Measurements from ENCODE around the gene ADAT3. TPM values are rescaled to one million over a fixed set of nuclear protein-coding genes. Genes with fewer than 3 reads are reported as not detected.

Gene ADAT3
- total RNA-seq, 1 donor from 2014 or later, result 2.4 TPM

GRCh38 chr19:1901940-1902404, 3.2 kb upstream of the ADAT3 start:
- Histone ChIP-seq H3K4me1 (peaks cover 13% of the 10 kb centered on the region), H3K4me3 (no peak overlapping the region), H3F3A (ENCODE audit: low read depth) (peaks cover 23% of the 10 kb centered on the region), H2AFZ (replicated peaks) (no peak overlapping the region), H3K27me3 (no peaks in the 10 kb centered on the region), H3K79me2 (ENCODE audit: low read depth) (peaks cover 14% of the 10 kb centered on the region), H3K9ac (no peak overlapping the region), H3K4me2 (no peak overlapping the region), H3K9me3 (ENCODE audit: low read depth) (no peaks in the 10 kb centered on the region), H4K20me1 (ENCODE audit: low read depth) (peaks cover 12% of the 10 kb centered on the region), H3K27ac (no peak overlapping the region), H3K36me3 (no peaks in the 10 kb centered on the region)
- Mint-ChIP-seq H3K4me1 (peaks cover 29% of the 10 kb centered on the region), H3K36me3 (peaks cover 2% of the 10 kb centered on the region), H3K4me3 (no peak overlapping the region), H3K27me3 (ENCODE audit: insufficient read depth, low read depth) (peaks cover 3% of the 10 kb centered on the region), H3K9me3 (no peaks in the 10 kb centered on the region), H3K27ac (no peak overlapping the region)
- TF ChIP-seq CTCF (IDR thresholded peaks at IDR 0.05) (no peak), EZH2 (IDR thresholded peaks at IDR 0.05) (no peak), EZH2phosphoT487 (IDR thresholded peaks at IDR 0.05) (no peak)
- DNase-seq (ENCODE audit: low spot score), result no peak

GRCh38 chr19:1902923-1903322, 2.3 kb upstream of the ADAT3 start:
- H3K36me3 ChIP-seq, result no peaks in the 10 kb centered on the region
- H3K79me2 ChIP-seq (ENCODE audit: low read depth), result peaks cover 24% of the 10 kb centered on the region
- H3F3A ChIP-seq (ENCODE audit: low read depth), result peaks cover 23% of the 10 kb centered on the region
- Mint-ChIP-seq H3K27me3 (ENCODE audit: insufficient read depth, low read depth) (peaks cover 3% of the 10 kb centered on the region), H3K4me1 (peaks cover 23% of the 10 kb centered on the region), H3K4me3 (no peak overlapping the region), H3K36me3 (peaks cover 2% of the 10 kb centered on the region), H3K27ac (peak overlapping the region; percentile 79), H3K9me3 (no peaks in the 10 kb centered on the region)
- TF ChIP-seq CTCF (IDR thresholded peaks at IDR 0.05) (no peak), EZH2 (IDR thresholded peaks at IDR 0.05) (no peak)
- H3K9ac ChIP-seq, result no peak overlapping the region
- no peak overlapping the region for H3K27ac ChIP-seq
- no peaks in the 10 kb centered on the region for H3K27me3 ChIP-seq
- H3K4me3 ChIP-seq, result no peak overlapping the region
- H3K4me2 ChIP-seq, result no peak overlapping the region
- H3K9me3 ChIP-seq (ENCODE audit: low read depth), result no peaks in the 10 kb centered on the region
- H3K4me1 ChIP-seq, result peaks cover 13% of the 10 kb centered on the region
- H2AFZ ChIP-seq (replicated peaks), result no peak overlapping the region
- no peak for DNase-seq (ENCODE audit: low spot score)
- H4K20me1 ChIP-seq (ENCODE audit: low read depth), result peaks cover 21% of the 10 kb centered on the region

GRCh38 chr19:1904860-1905109, 414 bp upstream of the ADAT3 start:
- Histone ChIP-seq H3K4me3 (peak overlapping the region; percentile 20), H3F3A (ENCODE audit: low read depth) (peaks cover 23% of the 10 kb centered on the region), H3K79me2 (ENCODE audit: low read depth) (peaks cover 42% of the 10 kb centered on the region), H2AFZ (replicated peaks) (peak overlapping the region; percentile 86), H3K27me3 (no peaks in the 10 kb centered on the region), H3K36me3 (no peaks in the 10 kb centered on the region), H3K4me2 (peak overlapping the region; percentile 46), H4K20me1 (ENCODE audit: low read depth) (peaks cover 40% of the 10 kb centered on the region), H3K9ac (no peak overlapping the region), H3K27ac (no peak overlapping the region), H3K9me3 (ENCODE audit: low read depth) (no peaks in the 10 kb centered on the region), H3K4me1 (peaks cover 13% of the 10 kb centered on the region)
- Mint-ChIP-seq H3K4me1 (peaks cover 23% of the 10 kb centered on the region), H3K36me3 (peaks cover 2% of the 10 kb centered on the region), H3K9me3 (no peaks in the 10 kb centered on the region), H3K27ac (peak overlapping the region; percentile 99), H3K27me3 (ENCODE audit: insufficient read depth, low read depth) (peaks cover 4% of the 10 kb centered on the region), H3K4me3 (peak overlapping the region; percentile 82)
- DNase-seq (ENCODE audit: low spot score), result no peak
- TF ChIP-seq CTCF (IDR thresholded peaks at IDR 0.05) (no peak), EZH2phosphoT487 (IDR thresholded peaks at IDR 0.05) (no peak), EZH2 (IDR thresholded peaks at IDR 0.05) (no peak)
